Jurkat, Clone E6-1 (cell line): ENCODE measurements around the gene ZFYVE21. TPM values are rescaled to one million over a fixed set of nuclear protein-coding genes. Genes with fewer than 3 reads are reported as not detected.

Source experiments
- DNase-seq: peaks from one replicate; pipeline ENCODE4 v3.0.0-alpha.2; 2011; ENCODE audit warnings: low read depth, low spot score
- H3K4me3 ChIP-seq: 2 replicates; pipeline ENCODE4 v1.5.1; 2011; ENCODE audit warnings: mild to moderate bottlenecking, low read length, control low read depth, moderate library complexity
- polyA plus RNA-seq: library from polyadenylated mRNA; unstranded; fragments of >200 nt; gene quantifications from one replicate; pipeline ENCODE4 v1.2.1, GENCODE V29; 2012; ENCODE audit warnings: missing spikeins; ENCODE audit not compliant: insufficient read length, insufficient read depth

Gene ZFYVE21
- 31.1 TPM for polyA plus RNA-seq

DNA sequence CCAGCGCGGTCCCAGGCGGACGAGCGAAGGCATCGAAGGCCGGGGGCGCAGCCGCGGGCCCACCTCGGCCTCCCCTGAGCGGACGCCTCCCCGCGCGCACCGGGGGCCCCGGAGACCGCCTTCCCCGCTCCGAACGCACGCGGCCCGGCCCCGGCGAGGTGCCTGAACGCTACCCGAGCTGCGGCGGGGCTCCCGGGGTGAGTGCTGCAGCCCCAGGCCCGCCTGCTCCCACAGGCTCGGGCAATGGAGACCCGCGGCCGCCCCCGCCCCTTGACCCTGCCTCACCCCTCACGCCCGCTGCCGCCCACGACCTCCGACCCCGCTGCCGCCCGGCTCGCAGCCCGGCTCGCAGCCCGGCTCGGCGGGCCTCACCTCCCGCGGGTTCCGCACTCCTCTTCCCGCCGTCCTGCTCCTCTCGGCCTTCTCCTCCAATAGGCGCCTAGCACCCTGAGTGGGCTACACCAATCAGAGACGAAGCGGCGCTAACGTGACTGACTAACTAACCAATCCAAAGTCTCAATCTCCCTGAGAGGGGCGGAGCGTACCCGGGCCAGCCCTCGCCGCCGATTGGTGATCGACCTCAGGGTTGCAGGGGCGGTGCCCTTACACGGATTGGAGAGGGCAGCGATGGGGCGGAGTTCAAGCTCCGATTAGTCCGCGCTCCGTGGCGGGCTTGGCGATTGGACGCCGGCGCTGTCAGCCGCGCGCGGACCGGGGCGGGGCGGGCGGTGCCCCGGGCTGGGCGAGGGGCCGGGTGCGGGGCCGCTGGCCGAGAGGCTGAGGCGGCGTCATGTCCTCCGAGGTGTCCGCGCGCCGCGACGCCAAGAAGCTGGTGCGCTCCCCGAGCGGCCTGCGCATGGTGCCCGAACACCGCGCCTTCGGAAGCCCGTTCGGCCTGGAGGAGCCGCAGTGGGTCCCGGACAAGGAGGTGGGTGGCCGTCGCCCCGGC is at the start of gene ZFYVE21, which contains the start of gene XRCC3:
ZFYVE21 (plus strand) TSS at position 759 of the 949 bp plus-strand sequence; CDS start at position 791, 32 bp downstream.
XRCC3 (minus strand) TSS at position 400 of the 949 bp plus-strand sequence. CDS start 4,364 bp downstream, outside the sequence.
- peak within 1 kb of the TSS; percentile 70 for H3K4me3 ChIP-seq
- DNase-seq, result peak; percentile 99

DNA sequence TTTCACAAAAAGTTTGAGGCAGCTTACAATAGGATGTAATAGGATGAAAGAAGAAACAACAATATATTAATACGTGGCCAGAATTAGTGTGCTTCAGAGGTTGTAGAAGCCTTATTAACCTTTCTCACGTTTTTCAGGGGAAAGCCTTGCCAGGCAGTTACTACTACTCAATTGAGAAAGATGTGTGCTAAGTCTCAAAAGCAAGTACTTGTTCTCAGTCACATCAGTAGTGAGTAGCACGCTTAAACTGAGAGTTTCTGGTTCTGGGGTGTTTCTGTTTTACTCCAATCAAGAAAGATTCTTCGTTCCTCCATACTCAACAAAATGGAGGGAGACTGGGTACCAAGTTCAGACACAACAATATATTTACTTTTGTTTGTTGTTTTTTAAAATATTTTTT is 47.9 kb upstream of the ZFYVE21 start:
- no peak for DNase-seq

DNA sequence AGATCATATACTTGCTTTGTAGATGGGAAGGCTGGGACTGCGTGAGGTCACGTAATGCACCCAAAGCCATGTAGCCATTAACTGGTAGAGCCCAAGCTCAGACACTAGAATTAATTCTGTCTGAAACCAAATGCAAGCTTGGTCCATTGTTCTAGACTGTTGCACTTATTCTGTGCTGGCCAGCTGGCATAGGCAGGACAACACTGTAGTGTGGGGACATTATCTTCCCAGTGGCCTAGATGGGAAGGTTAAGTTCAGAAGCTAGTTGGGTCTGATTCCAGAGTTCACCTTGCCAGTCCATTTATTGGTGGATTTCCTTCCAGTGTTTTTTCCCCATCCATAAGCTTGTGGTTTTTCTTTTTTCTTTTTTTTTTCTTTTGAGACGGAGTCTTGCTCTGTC is 47.5 kb upstream of the ZFYVE21 start:
- no peak for DNase-seq
- no peak overlapping the region for H3K4me3 ChIP-seq

More for the DNA sequence above, 47.9 kb upstream of the ZFYVE21 start:
- H3K4me3 ChIP-seq, result no peak overlapping the region

DNA sequence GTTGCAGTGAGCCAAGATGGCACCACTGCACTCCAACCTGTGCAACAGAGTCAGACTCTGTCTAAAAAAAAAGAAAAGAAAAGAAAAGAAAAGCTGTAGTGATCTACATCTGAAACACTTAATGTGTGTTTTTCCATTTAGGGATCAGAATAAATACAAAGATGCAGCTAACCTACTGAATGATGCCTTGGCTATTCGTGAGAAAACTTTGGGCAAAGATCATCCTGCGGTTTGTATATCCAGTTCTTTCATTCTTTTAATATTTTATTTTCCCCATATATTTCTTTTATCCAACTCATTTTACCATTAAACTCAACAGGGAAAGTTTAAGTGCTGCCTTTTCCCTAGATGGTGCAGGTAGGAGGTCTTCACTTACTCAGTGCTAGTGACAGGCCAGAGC is 46.2 kb upstream of the ZFYVE21 start:
- no peak overlapping the region for H3K4me3 ChIP-seq
- DNase-seq, result no peak

DNA sequence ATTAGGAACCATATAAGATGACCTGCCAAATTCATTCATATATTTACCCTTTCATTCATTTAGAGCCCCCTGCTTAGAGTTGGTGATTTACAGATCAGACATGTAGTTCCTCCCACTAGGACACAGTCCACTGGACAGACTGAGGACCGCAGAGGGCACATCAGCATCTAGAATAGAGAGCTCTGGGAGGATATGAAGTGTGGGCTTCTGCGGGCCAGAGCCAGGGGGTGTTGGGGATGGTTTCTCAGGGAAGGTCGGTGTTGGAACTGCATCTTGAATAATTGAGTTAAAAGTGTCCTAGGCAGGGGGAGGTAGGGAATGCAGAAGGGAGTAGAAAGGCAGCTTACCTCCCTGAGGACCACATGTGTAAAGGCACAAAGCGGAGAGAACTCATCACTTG is 43.7 kb upstream of the ZFYVE21 start:
- no peak for DNase-seq
- no peak overlapping the region for H3K4me3 ChIP-seq

DNA sequence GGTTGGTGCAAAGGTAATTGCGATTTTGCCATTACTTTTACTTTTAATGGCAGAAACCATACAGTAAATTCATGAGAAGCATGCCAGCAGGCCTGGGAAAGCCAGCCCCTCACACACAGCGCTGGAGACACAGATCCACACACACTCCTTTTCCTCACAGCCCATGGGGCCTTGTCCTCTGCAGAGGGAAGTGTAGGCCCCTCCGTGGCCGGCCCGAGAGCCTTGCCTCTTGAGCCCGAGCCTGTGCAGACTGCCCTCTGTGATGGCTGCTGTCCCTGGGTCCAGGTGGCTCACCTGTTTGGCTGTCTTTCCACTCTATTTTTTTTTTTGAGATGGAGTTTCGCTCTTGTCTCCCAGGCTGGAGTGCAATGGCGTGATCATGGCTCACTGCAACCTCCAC is 39.7 kb upstream of the ZFYVE21 start:
- no peak overlapping the region for H3K4me3 ChIP-seq
- no peak for DNase-seq

DNA sequence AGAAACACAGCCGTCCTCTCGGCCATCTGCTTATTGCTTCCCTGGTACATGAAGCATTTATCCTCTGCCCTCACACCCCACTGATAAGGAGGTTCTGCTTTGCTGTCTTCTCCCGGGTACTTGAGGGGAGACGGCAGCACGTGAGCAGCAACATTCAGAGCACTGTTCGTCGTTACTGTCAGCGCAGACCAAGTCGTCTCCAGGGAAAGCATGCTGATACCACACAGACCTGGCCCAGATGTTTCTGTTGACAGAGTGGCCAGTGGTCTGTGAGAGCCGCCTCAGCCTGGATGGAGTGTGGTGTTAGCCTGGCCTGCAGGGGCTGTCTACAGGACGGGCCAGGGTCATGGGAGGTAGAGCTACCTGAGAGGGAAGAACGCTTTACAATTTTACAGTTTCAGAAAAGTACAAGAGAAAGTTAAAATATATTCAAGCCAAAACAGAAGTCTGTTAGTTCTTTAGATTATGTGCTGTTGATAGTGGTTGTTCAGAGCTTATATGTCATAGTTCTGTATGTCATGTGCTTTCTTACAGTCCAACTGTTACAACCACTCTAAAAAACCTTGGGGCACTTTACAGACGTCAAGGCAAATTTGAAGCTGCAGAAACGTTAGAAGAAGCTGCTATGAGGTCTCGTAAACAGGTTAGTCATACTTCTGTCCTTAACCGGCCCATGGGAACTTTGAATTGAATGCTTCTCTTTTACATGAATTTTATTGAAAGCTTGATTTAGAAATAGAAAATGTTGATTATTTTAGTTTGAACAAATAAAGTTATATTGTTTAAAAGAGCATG is 38.5 kb upstream of the ZFYVE21 start:
- H3K4me3 ChIP-seq, result no peak overlapping the region
- DNase-seq, result no peak

DNA sequence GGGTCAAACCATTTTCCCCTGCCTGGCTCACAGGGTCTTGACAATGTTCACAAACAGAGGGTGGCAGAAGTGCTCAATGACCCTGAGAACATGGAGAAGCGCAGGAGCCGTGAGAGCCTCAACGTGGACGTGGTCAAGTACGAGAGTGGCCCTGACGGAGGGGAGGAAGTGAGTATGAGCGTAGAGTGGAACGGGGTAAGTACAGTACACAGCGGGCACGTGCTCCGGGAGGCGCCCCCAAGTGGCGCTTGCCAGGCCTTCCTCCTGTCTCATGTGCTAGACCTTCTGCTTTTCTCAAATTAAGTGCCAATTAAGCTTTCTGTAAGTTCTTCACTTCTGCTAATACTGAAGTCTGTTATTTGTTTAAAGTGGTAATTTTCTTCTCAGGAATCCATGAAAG is 36.3 kb upstream of the ZFYVE21 start:
- H3K4me3 ChIP-seq, result no peak overlapping the region
- DNase-seq, result peak; percentile 53

DNA sequence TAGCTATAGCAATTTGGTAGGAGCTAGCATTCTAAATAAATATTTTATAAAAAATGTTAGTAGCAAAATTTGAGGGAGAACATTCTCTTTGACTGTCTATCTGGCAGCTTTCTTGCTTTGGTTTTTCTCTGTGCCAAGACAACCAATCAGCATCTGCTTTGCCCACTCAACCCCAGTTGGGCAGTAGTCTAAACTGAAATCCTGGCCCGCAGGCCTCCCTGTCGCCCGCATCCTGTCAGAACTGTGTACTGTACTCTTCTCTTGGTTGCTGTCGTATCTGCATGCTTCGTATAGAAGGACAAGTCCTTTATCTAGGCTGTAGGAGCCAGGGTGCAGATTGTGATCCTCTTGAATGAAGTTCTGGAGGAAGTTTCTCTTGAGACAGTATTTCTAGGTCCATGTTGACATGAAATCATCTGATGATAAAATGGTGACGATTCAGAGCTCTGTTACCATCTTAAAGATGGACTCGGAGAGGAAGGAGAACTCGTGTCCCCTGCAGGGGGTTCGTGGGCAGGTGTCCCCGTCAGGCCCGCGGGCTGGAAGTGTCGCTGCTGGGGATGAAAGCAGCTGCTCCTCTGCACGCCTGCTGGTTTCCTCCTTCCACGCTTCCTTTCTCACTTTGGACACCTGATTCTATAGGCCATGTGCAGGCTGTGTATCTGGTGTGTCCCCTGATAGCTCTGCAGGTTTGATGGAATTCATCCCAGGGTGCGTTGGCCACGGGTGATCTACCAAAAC is 34.9 kb upstream of the ZFYVE21 start:
- no peak for DNase-seq
- H3K4me3 ChIP-seq, result no peak overlapping the region

DNA sequence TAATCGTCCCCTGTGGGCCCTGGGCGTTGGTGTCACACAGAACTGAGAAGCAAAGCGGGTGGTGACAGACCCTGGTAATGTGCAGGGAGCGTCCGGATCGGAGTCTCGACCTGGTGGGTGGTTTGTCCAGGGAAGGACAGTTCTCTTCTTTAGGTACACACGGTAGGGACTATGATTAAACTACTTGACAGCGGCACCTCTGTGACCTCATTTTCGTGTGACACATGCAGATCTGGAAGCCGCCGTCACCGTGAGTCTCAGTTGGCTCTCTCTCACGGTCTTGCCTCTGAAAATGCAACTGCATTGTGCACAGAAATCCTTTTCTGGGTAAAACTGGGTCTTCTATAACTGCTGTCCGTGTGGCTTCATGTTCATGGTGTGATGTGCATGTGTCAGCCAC is 32.5 kb upstream of the ZFYVE21 start:
- DNase-seq, result no peak

DNA sequence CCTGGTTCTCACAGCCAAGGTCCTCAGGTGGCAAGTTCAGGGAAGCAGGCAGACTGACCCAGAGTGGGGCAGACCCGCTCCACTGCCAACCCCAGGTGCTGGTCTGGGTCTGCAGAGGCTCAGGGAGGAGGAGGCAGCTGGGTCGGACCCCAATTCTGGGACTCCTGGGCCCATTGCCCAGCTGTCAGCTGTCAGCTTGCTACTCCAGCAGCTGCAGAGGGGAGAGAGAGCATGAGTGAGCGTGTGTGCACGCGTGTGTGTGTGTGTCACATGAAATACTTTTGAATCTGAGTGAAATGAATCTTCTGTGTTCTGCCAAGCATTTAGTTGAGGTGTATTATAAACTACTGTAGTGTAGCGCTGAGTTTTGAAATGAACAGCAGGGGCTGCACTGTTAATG is 31.1 kb upstream of the ZFYVE21 start:
- H3K4me3 ChIP-seq, result no peak overlapping the region
- no peak for DNase-seq

More for the DNA sequence above, 32.5 kb upstream of the ZFYVE21 start:
- H3K4me3 ChIP-seq, result no peak overlapping the region

DNA sequence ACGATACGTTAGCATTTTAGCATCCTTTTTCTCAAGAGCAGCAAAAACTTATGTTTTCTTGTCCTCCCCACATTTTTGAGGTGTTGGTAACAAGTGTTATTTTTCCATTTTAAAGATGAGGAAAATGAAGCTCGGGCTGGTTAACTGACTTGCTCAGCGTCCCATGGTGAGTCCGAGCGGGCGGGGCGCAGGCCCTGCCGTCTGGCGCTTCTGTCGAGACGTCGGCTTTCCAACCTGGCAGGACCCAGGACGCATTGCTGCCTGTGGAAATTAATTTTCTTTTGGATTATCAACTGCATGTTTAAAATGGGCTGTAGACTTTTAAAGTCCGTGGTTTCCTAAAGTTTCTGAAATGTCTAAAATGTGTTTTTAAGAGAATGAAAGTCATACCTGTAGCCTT is 30.7 kb upstream of the ZFYVE21 start:
- DNase-seq, result no peak
- H3K4me3 ChIP-seq, result no peak overlapping the region

DNA sequence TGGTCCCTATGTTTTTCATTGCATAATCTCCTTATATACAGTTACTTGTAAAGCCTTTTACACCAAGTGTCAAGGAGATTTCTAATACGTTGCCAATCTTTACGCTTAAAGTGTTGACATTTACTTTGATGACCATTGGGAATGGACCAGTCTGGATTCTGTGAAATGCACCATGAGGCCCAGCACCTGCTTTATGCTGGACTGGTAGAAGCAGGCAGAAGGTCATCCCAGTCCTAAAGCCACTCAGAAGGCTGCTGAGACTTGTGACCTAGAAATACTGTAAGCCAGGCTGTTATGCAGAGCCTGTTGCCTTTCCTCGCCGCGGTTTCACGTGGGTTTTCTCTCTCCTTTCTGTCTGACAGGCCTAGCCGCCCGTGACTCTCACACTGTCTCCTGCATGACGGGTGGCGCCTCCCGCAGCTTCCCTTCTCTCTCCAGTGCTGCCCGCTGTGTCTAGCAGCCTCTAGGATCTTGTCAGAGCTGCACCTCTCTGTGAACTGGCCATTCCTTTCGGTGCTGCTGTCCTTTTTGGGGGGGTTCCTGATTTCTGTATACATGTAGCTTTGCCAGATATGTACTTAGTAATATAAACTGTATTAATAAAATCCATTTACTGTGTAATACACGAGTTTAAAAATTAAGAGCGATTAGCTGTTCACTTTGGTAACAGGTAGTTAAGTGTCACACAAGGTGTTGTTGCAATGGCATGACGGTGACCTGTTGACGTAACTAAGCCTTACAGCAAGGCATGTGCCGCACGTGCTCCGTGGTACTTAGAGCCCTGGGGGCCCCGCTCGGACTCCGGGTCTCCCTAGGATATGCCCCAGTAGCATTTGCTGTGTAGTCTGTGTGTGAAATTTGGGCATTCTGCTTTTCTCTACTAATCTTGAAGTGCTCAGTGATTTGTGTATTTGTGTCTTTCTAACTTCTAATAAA is 30.1 kb upstream of the ZFYVE21 start:
- H3K4me3 ChIP-seq, result no peak overlapping the region

DNA sequence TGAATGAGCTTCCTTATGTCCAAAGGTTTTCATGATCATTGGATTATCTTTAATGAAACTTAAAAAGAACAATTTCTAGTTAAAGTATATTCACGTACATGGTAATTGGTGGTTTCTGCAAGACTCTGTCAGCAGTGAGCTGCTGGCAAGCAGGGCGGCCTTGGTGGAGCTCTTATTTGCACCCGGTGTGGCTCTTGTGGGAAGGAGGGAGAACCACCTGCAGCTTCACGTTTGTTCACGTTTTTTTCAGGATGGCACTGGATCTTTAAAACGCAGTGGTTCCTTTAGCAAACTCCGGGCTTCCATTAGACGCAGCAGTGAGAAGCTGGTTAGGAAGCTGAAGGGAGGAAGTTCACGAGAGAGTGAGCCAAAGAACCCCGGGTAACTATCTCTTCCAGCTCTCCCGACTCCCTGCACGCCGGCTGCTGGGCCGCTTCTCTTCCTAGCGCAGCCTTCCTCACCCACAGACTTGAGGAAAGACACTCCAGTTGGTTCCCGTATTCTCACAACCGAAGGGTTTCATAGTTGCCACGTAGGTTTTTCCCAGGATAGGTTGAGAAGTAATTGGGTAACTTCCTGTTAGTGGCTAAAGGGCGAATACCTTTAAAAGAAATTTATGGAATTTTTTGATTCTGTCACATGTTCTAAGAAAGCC is 28.7 kb upstream of the ZFYVE21 start:
- no peak for DNase-seq
- no peak overlapping the region for H3K4me3 ChIP-seq

More for the DNA sequence above, 30.1 kb upstream of the ZFYVE21 start:
- no peak for DNase-seq

DNA sequence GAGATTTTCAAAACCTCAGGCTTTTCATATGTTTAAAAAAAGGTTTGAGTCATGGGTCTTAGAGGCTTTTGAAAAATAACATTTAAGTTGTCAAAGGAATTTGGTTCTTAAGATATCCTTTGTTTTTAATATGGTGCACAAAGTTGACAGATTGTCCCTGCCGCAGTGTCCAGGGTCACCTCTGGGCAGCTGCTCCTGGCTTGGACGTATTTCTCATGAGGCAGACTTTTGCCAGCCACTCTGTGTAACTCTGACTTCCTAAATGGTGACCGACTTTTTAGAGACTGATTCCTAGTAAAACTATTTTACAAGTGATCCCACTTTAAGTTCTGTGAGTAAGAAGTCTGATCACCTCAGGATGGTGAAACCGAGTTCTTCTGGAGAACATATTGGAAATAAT is 27.9 kb upstream of the ZFYVE21 start:
- no peak overlapping the region for H3K4me3 ChIP-seq
- no peak for DNase-seq

DNA sequence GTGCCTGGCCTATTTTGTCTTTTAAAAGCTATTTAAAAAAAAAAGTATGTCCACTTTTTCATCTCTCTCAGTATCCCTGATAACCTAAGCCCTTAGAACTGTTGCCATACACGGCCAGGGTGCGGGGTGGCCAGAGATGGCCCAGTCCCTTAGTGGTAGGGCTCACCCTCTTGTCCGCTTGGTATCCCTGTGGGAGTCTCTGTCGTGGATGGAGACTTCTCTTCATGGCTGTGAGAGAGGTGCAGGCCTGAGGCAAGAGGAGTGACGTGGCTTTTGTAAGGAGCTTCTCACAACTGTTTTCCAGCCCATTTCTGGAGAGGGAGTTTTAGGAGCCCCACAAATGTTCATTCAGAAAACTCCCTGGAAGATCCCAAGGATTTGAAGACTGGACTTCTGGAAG is 27.2 kb upstream of the ZFYVE21 start:
- no peak overlapping the region for H3K4me3 ChIP-seq
- no peak for DNase-seq
